Activated effector memory CD4-positive, alpha-beta T cell treated with Interleukin-2 at 50 U/mL for 16 hours (primary cell): ENCODE results near the gene MORN5.
A peak's percentile ranks its signal among the peaks of the same experiment; 100 is the strongest.
"Not testable (repeated sequence)": the region's sequence is repeated elsewhere in the genome, so short reads cannot be mapped to it uniquely, and the experiment has no call there.

Source experiments
- DNase-seq: peaks from one replicate; pipeline ENCODE4 v3.0.0-alpha.2; 2020

Gene MORN5

DNA sequence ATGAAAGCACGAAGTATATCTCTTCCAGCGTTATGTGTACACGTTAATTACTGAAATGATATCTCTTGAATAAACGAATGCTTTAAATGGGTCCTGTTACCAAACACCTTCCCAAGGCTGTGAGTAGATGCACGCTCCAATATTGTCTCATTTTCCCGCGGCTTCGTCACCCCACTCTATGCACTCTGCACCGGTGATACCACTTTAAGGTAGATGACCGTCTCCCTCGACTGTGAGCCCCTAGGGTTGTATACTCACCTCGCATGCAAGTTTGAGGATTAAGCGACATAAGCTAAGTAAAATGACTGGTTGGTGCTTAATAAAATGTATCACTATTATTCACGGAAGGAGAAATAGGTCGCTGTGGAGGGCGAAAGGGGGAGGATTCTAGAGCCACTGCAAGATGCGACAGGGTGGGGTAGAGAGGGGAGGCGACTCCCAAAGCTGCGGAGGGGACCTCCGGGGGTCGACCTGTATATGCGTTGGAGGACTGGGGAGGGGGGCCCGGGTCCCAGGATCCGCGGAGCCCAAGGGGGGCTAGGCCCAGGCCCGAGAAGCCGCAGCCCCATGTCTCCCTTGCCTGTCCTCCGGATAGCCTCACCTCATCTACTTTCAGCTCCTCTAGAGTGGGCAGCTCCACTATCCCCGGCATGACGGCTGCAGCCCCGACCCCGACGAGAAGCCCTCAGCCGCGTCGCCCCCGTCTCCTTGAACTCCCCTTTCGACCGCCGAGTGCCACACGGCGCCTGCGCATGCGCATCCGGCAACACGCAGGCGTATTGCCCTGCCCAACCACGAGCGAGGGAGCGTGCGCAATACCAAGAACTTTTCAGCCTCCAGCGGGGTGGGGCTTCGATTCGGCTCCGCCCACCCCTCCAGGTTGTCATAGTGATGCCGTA, at the start of gene MORN5, which contains the start of gene NDUFA8:
MORN5 (plus strand) TSS at position 883 of the 899 bp plus-strand sequence. CDS start 65 bp downstream, outside the sequence.
NDUFA8 (minus strand) TSS at position 754 of the 899 bp plus-strand sequence; CDS start at position 652, 102 bp downstream.
- peak; percentile 91 for DNase-seq

GRCh38 chr9:122110100-122110833, 49.4 kb upstream of the MORN5 start:
- DNase-seq: no peak

- DNase-seq: no peak
Measured at GRCh38 chr9:122111413-122112085, 48.2 kb upstream of the MORN5 start.

DNA sequence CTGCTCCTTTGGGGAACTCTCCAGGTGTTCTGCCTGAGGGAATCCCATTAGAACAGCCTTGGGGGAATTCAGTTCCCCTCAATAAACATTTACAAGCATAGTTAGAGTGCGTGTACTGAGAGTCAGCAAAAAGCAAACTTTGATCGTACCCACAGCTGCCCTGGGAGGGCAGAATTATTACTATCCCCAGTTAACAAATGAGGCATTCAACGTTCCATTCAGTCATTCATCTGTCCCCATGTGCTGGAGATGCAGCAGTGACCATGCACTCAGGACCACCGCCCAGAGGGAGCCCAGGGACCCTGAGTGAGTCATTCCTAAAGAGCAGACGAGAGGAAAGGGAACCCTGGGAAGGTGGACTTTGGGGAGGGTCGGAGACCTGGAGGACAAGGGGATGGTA, 47.5 kb upstream of the MORN5 start:
- no peak for DNase-seq

GRCh38 chr9:122113574-122113973, 46.1 kb upstream of the MORN5 start:
- no peak for DNase-seq

DNA sequence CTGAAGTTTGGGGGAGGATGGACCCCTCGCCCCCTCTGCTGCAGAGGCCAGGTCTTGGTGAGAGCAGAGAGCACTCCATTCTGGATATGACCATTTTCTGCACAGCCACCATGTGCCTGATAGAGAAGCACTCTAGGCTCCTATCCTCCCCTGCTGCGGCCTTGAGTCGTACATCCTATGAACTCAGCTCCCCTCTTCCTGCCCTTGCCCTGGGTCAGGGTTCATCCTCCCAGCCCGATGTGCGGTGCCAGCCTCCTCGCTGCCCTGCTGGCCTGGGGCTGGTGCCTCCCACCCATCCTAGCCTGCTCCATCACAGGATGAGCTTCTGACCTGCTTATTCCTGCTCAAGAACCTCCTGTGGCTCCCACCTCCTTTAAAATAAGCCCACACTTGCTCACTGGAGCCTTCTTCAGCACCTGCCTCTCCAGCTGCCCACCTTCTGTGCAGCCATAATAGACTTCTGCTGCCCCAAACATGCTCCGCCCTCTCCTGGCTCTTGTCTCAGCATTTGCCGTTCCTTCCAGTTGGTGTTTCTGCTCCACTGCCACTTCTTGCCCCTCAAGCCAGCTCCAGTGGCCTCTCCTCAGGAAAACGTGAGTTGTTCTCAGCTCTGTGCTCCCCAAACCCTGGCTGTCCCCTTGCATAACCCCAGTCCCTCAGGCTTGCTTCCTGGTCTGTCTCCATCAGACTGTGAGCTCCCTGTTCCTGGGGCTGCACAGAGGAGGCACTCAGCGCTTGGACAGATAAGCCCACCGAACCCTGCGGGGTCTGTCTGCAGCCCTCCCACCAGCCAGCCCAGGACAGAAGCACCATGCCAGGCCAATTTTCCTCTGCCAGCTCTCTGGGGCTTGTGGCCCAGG, 44.3 kb upstream of the MORN5 start:
- DNase-seq: no peak

- no peak for DNase-seq
Measured at GRCh38 chr9:122116040-122116439, 43.7 kb upstream of the MORN5 start.

- no peak for DNase-seq
Measured at GRCh38 chr9:122116448-122117173, 43.1 kb upstream of the MORN5 start.

DNA sequence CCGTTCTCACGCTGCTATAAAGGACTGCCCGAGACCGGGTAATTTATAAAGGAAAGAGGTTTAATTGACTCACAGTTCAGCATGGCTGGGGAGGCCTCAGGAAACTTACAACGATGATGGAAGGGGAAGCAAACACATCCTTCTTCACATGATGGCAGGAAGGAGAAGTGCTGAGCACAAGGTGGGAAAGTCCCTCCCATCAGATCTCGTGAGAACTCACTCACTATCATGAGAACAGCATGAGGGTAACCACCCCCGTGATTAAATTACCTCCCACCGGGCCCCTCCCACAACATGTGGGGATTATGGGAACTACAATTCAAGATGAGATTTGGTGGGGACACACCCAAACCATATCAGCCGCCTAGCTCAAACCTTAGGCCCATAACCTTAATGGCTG, 42.5 kb upstream of the MORN5 start:
- DNase-seq: not testable (repeated sequence)

GRCh38 chr9:122118343-122119165, 41.2 kb upstream of the MORN5 start:
- no peak for DNase-seq

DNA sequence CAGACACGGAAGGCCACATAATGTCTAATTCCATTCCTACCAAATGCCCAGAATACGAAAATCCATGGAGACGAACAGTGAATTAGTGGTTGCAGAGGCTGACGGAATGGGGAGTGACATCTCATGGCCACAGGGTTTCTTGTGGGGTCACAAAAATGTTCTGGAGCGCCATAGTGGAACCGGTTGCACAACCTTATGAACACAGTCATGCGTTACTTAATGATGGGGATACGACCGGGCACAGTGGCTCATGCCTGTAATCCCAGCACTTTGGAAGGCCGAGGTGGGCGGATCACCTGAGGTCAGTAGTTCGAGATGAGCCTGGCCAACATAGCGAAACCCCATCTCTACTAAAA, 40.6 kb upstream of the MORN5 start:
- no peak for DNase-seq

GRCh38 chr9:122119721-122120120, 40.0 kb upstream of the MORN5 start:
- DNase-seq: no peak

DNA sequence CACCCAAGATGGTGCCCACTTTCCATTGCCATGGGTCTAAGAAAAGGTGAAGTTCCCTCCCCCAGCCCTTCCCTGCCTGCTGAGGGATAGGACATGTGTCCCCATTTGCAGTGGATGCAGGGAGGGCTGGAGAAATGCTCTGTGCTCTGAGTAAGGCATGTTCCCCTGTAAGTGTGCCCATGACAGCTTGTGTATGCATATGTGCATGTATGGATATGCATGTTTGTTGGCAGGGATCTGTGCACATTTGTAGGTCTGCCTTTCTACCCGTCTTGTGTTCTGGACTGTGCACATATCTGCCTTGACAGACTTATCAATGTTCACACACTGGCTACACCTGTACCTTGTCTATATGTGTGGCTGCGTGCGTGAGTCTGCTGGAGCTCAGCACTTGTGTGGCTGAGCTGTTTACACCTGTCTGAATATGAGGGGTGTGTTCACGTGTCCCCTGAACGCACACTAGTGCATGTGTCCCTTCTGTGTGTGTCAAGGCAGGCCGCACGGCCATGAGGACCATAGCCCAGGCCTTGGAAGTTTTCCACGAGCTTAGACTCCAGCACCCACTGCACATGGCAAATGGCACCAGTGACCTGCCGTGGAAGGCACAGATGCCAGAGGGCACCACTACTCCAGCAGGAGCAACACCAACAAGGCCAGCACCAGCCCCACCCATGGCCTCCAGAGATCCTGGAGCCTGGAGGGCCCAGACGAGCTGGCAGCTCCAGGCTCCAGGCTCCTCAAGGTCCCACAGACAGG, 39.2 kb upstream of the MORN5 start:
- no peak for DNase-seq

DNA sequence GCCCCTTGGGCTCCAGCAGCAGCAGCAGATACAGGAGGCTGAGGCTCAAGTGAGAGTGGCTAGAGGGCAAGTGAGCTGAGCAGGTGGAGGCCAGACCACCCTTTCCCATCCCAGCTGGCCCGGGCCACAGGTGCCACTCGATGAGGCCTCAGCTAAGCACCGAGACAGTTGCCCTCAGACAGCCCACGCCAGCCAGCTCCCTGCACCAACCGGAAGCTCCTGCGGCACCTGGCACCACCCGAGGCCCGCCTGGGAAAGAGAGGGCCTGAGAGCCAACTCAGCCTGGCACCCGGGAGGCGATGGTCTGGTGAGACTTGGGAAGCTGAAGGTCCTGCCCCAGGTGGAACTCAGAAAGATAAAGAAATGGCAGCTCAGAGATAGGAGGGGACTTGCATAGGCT, 38.3 kb upstream of the MORN5 start:
- DNase-seq: no peak

- DNase-seq: no peak
Measured at GRCh38 chr9:122121931-122122330, 37.8 kb upstream of the MORN5 start.

DNA sequence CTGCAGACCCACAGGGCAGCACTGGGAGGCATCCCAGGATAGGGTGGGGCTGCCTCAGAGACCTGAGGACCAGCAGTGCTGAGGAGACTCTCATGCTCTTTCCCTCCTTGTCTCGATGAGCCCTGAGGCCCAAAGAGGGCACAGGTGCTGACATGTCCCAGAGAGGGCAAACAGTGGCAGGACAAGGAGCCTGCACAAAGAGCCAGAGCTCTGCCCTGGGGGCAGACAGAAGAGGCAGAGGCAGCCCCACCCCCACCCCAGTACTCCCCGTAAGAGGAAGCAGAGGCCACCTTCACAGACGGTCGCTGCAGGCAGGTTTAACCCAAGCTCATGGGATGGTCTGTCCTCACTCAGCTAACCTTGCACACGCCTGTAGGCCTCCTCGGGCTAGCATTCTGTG, 37.2 kb upstream of the MORN5 start:
- DNase-seq: no peak

DNA sequence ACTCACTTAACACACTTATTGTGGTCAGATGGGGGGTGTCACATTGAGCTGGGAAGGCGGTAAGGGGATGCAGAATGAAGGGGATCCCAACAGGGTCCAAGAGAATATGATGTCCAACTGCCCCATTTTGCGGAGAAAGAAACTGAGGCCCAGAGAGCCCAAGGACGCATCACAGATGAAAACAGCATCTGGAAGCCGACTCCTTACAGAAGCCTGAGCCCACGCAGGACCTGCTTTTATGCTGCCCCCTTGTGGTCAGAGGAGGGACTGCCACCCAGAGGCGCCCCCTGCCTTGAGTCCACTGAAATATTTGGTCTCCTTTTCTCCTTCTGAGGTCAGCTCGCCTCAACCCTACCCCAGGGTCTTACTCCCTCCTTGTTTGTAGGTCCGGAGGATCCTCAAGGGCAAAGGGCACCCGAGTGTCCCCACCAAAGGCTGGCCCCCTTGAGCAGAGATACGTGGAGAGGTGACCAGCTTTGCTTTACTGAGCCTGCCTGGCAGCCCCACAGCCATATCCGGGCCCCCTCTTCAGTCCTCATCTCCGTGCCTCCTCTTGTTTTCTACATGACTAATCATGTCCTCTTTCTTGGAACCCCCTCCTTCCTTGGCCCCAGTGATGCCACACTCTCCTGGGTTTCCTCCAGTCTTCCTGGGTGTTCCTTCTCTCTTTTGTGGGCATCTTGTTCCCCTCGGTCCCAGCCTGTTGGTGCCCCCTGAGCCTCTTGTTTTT, 36.6 kb upstream of the MORN5 start:
- DNase-seq: peak; percentile 55

GRCh38 chr9:122124048-122124447, 35.7 kb upstream of the MORN5 start:
- no peak for DNase-seq

DNA sequence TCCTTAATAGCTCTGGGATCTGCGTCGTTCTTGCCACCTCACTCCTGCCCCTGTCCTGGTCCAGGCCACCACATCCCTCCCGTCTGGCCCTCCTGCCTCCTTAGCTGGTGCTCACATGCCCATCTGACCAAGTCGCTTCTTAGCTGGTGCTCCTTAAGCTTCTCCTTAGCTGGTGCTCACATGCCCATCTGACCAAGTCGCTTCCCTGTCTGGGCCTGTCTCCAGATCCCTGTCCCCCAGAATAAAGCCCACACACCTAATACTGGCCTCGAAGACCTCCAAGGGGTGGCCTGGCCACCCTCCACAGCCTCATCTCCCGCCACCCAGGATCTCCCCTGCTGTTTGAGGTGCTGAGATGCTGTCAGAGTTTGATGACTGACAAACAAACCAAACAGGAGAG, 35.2 kb upstream of the MORN5 start:
- DNase-seq: no peak
